ENCODE results near the gene RTN4RL1.

- TF ChIP-seq CTCF (IDR thresholded peaks at IDR 0.05), result no peak
- no peak for TF ChIP-seq POLR2A (IDR thresholded peaks at IDR 0.05)
These were observed 57.9 kb downstream of the RTN4RL1 start for GRCh38 chr17:1967213-1967612.
